Hematopoietic multipotent progenitor cell (in vitro differentiated cells): ENCODE measurements around the gene S1PR4. TPM values are rescaled to one million over a fixed set of nuclear protein-coding genes. Genes with fewer than 3 reads are reported as not detected.
"Not testable (repeated sequence)": the region's sequence is repeated elsewhere in the genome, so short reads cannot be mapped to it uniquely, and the experiment has no call there.

Source experiments
- DNase-seq, 3 donors: peaks; one replicate each; pipeline ENCODE4 v3.0.0-alpha.2; 2011 to 2015; ENCODE audit warnings: low read depth in 2 of 3, low spot score in 2 of 3
- total RNA-seq: library from RNA; depleted of rRNA; stranded (reverse); fragments of >200 nt; gene quantifications from one replicate; pipeline ENCODE4 v1.2.3, GENCODE V29; 2012

The S1PR4 gene
- total RNA-seq, 1 donor, result 331 TPM

DNA sequence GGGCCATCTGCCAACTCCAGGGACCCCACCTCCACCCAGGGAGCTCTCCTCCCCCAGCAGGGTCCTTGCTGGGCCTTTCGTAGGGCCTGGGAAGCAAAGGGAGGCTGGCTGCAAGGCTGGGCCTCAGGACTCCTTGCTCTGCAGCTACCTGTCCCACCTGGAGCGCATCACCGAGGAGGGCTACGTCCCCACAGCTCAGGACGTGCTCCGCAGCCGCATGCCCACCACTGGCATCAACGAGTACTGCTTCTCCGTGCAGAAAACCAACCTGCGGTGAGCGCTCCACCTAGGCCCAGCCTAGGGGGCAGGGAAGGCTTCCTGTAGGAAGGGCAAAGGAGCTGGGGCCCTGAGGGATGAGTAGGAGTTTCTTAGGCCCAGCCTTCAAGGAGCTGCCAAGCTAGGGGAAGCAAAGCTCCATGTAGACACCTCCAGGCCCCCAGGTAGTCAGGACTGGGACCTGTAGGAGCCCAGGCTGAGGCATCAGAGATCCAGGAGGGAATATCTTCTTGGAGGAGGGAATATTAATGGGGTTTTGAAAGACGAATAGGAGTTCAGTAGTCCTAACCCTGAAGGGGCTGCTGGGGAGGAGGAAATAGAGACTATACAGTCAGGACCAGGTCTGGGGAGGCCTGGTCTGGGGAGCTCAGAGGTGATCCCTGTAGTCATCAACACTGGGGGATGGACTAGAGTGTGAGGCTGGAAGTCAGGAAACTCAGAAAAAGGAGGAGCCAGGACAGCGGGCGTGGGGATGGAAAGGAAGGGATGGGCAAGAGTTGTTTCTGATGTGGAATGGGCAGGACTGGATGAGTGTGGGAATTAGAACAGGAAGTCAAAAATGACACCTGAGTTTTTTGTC is 26.8 kb upstream of the S1PR4 start:
- DNase-seq, result no peak

DNA sequence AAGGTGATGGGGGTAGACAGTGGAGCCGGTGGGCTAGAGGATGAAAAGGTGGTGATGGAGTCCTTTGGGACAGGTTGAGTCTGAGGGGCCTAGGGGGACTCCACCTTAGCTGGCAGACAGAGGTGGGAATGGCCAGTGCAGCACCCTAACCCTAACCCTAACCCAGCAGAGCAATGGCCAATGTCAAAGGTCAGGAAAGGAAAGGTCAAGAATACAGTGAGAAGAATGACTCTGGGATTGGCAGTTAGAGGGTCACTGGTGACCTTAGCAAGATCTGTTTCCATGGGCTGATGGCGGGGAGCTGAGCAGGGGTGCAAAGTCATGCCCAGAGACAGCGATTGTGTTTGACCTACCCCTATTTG is 26.2 kb upstream of the S1PR4 start:
- no peak for DNase-seq

DNA sequence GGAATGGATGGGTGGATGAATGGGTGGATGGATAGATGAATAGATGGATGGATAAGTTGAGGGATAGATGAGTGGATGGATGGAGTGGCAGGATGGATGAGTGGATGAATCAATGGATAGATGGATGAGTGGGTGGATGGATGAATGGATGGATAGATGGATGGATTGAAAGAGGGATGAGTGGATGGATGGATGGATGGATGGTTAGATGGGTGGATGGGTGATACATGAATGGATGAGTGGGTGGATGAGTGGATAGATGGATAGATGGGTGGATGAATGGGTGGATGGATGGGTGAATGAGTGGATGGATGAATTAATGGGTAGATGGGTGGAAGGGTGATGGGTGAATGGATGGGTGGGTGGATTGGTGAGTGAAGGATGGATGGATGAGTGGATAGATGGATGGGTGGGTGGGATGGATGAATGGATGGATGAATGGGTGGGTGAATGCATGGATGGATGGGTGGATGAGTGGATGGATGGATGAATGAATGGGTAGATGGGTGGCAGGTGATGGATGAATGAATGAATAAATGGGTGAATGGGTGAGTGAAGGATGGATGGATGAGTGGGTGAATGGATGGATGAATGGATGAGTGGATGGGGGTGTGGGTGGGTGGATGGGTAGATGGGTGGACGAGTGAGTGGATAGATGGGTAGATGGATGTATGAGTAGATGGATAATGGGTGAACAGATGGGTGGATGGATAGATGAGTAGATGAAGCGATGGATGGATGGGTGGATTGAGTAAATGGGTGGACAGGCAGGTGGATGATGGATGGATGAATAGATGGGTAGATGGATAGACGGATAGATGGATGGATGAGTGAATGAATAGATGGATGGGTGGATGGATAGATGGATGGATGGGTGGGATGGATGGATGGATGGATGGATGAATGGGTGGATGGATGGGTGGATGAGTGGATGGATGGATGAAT is 25.0 kb upstream of the S1PR4 start:
- no peak for DNase-seq

DNA sequence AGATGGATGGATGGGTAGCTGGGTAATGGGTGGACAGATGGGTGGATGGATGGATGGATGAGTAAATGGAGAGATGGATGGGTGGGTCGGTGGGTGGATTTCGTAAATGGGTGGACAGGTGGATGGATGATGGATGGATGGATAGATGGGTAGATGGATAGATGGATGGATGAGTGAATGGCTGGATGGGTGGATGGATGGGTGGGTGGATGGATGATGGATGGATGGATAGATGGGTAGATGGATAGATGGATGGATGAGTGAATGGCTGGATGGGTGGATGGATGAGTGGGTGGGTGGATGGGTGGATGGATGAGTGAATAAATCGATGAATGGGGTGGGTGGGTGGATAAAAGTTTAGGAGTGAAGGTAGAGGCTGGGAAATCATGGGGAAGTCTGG is 24.1 kb upstream of the S1PR4 start:
- not testable (repeated sequence) for DNase-seq

DNA sequence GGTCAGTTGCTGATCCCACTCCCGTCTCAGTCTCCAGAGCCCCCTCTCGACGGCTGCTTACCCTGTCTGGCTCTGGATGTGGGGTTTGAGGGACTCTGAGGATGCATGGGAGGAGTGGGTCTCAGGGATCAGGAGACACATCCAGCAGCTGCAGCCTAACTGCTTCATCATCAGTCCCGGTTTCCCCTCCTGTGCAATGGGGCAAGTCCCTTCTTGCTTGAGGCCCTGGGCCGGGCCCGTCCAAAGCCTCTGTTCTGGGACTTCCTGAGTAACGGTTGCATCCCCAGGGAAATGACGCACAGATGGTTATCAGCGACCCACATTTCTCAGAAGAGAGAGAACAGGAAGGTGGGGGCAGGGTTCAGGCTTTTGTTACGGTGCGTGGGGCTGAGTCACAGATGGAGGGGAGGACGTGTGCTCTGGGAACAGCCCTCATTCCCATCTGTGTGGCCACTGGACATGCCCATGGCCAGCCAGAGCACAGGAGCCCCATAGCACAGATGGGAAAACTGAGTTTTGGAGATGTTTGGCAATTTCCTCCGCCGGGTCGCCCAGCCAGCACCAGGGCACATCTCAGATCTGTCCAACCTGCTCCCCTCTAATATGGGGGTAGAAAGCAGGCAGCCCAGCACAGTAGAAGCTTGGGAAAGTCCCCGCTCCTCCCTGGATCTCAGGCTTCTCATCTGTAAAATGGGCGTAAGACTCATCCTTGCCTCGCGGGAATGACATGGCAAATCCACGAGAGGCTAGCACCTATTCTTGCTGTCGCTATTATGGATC is 23.4 kb upstream of the S1PR4 start:
- DNase-seq, result peak in 2 of 3 donors; percentile 98 to 99

DNA sequence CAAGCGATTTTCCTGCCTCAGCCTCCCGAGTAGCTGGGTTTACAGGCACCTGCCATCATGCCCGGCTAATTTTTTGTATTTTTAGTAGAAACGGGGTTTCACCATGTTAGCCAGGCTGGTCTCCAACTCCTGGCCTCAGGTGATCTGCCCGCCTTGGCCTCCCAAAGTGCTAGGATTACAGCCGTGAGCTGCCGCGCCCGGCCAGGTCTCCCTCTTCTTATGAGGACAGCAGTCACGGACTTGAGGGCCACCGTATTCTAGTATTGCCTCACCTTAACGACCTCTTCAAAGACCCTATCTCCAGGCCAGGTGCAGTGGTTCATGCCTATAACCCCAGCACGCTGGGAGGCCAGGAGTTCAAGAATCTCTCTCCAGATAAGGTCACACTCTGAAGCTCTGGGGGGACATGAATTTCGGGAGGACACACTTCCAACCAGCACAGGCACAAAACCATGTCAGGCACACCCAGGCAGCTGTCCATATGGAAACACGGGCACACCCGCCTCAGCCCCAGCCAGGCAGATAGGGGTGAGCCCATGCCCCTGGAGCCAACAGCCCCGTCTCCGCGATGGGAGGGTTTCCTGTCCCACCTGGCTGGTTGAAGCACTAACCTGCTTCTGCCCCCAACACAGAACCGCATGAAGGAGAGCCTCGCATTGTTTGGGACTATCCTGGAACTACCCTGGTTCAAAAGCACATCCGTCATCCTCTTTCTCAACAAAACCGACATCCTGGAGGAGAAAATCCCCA is 21.3 kb upstream of the S1PR4 start:
- no peak for DNase-seq

DNA sequence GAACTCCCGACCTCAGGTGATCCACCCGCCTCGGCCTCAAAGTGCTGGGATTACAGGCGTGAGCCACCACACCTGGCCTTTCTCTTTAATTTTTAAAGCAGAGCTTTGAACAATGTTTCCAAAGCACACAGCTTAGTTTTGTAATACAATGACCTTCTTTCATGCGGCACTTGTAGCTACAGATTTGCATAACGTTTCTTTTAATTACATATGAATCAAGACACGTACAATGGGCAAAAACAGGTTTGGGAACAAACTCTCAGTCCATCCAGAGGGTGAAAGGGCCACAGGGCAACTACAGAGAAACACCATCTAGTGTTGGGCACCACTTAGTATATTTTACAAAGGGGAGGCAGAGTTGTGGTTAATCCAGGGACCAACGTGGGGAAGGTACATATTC is 19.0 kb upstream of the S1PR4 start:
- DNase-seq, result no peak

DNA sequence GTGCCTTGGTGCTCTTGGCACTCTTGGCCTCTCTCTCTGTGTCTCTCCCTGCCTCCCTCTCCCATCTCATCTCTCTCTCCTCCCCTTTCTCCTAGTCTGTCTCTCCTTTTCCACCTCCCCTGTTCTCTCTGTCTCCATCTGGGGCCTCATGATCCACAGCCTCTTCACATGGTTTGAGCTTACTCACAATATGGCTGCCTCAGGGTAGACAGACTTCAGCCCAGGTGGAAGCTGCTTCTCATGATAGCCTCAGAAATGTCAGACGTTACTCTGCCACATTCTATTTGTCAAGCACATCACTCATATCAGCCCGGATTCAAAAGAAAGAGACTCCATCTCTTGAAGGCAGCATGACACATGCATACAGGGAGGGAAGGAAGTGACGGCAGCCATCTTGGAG is 18.4 kb upstream of the S1PR4 start:
- DNase-seq, result no peak

DNA sequence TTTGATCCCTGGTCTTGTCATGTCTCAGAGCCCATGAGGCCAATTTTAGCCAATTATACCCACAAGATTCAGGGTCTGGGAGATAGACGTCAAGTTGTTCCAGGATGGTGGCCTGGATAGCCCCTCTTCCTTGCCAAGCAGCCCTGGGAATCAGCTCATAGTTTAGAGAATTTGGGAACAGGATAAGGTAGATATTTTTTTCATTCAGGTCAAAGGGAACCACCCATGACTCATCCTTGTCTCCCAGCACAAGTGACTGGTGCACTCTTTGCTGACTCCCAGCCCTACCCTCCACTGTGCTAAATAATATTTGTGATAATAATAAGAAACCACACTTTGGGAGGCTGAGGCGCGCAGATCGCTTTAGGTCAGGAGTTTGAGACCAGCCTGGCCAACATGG is 17.1 kb upstream of the S1PR4 start:
- no peak for DNase-seq

DNA sequence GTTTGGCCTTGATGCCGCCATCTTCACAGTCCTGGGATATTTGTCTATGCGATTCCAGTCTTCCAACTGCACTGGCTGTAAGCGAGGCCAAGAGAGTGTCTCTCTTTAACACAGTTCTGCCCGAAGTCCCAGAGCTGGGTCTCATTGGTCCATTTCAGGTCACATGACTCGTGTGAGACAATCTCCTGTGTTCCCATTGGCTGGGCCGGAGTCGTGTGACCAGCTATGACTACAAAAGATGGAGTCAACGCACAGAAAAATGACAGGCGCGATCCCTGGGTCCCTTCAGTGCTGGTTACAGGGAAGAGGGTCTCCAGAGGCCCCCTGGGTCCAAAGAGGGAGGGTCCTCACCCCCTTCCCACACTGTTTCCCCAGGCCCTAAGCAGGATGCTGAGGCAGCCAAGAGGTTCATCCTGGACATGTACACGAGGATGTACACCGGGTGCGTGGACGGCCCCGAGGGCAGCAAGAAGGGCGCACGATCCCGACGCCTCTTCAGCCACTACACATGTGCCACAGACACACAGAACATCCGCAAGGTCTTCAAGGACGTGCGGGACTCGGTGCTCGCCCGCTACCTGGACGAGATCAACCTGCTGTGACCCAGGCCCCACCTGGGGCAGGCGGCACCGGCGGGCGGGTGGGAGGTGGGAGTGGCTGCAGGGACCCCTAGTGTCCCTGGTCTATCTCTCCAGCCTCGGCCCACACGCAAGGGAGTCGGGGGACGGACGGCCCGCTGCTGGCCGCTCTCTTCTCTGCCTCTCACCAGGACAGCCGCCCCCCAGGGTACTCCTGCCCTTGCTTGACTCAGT is 15.9 kb upstream of the S1PR4 start:
- DNase-seq, result peak in 1 of 3 donors; percentile 83

DNA sequence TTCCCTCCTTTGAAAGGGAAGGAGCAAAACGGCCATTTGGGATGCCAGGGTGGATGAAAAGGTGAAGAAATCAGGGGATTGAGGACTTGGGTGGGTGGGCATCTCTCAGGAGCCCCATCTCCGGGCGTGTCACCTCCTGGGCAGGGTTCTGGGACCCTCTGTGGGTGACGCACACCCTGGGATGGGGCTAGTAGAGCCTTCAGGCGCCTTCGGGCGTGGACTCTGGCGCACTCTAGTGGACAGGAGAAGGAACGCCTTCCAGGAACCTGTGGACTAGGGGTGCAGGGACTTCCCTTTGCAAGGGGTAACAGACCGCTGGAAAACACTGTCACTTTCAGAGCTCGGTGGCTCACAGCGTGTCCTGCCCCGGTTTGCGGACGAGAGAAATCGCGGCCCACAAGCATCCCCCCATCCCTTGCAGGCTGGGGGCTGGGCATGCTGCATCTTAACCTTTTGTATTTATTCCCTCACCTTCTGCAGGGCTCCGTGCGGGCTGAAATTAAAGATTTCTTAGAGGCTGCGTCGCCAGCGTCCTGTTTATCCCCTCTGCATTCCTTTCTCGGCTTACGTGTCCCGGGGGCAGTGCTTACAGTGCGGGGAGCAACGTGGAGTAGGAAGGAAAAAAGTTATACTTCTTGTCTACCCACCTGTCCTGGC is 15.2 kb upstream of the S1PR4 start:
- DNase-seq, result peak; percentile 58 to 84 (median 75)

DNA sequence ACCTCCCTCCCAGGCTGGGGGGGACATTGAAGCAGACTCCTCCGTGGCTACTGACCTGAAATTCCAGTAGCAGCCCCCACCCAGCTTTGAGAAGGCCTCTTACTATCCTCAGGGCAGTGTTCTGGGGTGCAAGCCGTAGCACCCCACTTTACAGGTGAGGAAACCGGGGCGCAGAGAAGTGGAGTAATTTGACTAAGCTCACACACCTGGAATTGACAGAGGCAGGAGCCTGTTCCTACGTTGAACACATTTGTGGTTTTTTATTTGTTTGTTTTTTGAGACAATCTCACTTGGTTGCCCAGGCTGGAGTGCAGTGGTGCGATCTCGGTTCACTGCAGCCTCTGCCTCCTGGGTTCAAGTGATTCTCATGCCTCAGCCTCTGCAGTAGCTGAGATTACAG is 14.6 kb upstream of the S1PR4 start:
- DNase-seq, result no peak

DNA sequence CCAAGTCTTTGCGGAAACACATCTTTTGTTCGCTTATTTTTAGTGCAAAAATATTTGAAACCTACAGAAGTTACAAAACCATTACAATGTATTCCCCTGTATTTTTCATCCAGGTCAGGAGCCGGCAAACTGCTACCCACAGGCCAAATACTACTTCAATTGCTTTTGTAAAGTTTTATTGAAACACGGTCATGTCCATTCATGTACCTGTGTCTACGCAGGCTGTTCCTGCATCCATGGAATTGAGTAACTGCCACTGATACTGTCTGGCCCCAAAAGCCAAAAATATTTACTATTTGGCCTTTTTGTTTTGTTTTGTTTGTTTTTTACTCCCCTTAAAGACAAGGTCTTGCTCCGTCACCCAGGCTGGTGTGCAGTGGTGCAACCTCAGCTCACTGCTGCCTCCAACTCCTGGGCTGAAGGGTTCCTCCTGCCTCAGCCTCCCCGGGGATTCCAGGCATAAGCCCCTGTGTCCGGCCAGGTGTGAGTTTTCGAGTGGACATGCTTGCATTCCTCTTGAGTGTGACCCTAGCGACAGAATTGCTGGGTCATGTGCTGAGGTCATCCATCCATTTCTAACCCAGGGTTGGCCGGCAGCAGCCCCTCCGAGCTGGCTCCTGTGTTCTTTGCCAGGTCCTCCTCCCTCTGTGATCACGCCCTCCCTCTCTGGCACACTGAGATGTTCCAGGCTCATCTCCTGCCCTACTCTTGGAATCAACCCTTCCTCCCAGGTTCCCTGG is 10.9 kb upstream of the S1PR4 start:
- no peak for DNase-seq

DNA sequence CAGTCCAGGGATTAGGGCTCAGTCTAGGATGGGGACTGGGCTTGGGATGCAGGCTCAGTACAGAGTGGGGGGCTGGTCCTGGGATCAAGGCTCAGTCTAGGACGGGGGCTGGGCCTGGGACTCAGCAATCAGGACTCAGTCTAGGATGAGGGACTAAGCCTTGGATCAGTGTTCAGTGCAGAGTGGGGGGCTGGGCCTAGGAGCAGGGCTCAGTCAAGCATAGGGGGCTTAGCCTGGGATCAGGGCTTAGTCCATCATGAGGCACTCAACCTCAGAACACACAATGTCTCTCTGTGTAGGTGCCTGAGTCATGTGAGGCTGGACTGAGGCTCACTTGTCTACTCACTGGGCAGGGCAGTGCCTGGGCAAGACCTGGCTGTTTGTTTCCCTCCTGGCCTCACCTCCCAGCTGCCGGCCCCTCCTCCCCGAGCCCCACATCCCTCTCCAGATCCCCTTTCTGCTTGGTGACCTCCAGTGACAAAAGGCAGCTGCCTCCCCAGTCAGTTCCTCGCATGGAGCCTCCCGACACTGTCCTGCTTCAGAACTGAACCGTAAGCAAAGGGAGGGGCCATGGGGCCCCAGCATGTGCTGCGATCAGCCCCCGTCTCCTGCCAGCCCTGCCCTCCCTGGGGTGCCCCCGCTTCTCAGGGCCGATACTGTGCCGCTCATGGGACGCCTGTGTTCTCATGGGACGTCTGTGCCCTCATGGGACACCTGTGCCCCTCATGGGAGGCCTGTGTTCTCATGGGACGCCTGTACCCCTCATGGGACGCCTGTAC is 6.5 kb upstream of the S1PR4 start:
- DNase-seq, result no peak

DNA sequence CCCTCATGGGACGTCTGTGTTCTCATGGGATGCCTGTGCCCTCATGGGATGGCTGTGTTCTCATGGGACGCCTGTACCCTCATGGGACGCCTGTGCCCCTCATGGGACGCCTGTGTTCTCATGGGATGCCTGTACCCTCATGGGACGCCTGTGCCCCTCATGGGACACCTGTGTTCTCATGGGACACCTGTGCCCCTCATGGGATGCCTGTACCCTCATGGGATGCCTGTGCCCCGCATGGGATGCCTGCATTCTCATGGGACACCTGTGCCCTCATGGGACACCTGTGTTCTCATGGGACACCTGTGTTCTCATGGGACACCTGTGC is 5.9 kb upstream of the S1PR4 start:
- DNase-seq, result not testable (repeated sequence)

DNA sequence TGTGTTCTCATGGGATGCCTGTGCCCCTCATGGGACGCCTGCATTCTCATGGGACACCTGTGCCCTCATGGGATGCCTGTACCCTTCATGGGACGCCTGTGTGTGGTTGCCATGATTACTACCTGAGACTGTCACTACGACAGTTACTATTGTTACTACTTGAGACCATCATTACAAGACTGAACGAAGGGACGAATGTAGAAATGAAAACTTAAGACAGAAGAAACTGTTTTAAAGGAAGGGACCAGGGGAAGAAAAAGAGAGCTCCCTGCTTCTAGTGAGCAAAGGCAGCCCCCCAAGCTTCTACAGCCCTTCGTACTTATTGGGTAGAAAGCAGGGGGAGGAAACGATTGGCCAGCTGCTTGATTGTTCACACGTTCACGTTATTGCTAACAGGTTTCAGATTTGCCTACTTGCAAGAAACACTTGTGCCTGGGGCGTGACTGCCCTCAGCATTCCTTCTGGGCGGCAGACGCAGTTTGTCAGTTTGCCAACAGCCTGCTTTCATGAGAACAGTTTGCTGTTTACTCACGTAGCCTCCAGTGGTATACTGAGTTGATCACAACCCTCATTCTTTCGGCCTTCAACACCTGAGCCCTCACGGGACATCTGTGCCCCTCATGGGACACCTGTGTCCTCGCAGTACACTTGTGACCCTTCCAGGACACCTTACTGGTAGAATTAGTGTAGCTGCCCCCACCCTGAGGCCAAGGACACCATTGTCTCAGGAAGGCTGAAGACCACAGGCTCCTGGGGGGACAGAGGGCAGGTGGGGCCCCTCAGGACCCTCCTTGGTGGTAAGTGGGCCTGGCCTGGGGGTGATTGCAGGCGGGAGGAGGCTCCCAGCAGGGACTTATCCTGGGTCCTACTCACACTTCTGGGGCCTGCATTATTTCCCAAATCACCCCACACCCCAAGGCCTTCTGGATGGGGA is 2.5 kb upstream of the S1PR4 start:
- DNase-seq, result no peak
